NT2/D1 (cell line): Measurements from ENCODE around the gene DNAJB1.

Source experiments
- SUZ12 ChIP-seq: IDR thresholded peaks from 2 replicates; pipeline ENCODE4 v1.6.1; 2011; ENCODE audit not compliant: insufficient read length, insufficient read depth; ENCODE audit errors: extremely low read depth
- YY1 ChIP-seq: IDR thresholded peaks from 2 replicates; pipeline ENCODE4 v1.6.1; 2011; ENCODE audit not compliant: insufficient read length, insufficient read depth
- ZNF274 ChIP-seq: IDR thresholded peaks from 2 replicates; pipeline ENCODE4 v1.6.1; 2011; ENCODE audit warnings: mild to moderate bottlenecking, low read depth, low read length

DNA sequence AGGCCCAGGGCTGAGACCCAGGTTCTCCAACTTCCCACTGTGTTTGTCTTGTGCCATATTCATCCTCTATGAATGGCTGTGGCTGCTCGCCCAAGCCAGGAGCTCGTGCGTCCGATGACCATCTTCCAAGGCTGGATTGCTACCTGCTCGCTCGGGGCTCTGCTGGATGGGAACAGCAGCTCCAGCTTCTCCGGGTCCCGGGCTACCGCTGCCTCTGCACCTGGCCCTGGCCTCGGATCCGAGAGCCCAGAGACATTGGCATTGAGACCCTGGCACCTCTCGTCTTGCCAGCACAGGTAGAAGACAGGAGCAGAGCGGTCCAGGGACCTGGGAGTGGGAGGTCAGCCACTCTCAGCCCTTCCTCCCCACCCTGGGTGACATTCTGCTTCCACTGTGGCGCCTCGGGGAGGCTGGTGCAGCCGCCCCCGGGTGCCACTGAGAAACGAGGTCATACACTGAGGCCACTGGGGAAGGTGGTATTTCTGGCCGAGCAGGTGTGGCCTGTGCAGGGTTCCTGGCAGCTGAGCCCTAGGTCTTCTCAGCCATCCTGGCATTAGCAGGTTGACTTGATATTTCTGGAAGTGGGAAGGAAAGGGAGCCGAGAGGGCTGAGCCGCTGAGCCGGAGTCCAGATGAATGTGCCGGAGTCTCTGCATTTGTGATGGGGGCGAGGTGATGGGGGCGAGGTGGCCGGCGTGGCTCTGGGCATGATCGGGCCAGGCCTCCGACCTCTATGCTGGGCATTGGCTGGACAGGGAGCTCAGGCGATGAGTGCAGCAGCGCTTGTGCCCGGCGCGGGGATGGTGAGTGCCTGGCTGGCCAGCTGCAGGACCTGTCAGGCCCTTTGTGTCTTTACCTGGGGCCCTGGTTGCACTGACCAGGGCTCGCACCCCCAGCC, 35.1 kb upstream of the DNAJB1 start:
- TF ChIP-seq YY1 (no peak), ZNF274 (no peak), SUZ12 (no peak)
